PC-3 (cell line): ENCODE measurements around the gene C10orf71.

Experiments used
- EZH2 ChIP-seq: fragments of 300-600 bp; sonication (generic); IDR thresholded peaks from one replicate; pipeline ENCODE4 v1.6.1; 2017; ENCODE audit warnings: antibody characterized with exemption, mild to moderate bottlenecking, low read length; ENCODE audit not compliant: unreplicated experiment
- TF ChIP-seq, protein P1 (sequence below): fragments of 300-600 bp; sonication (generic); conservative IDR thresholded peaks from 2 replicates; pipeline ENCODE4 v1.5.1; 2017; ENCODE audit warnings: antibody characterized with exemption, low read depth, mild to moderate bottlenecking, low read length

DNA sequence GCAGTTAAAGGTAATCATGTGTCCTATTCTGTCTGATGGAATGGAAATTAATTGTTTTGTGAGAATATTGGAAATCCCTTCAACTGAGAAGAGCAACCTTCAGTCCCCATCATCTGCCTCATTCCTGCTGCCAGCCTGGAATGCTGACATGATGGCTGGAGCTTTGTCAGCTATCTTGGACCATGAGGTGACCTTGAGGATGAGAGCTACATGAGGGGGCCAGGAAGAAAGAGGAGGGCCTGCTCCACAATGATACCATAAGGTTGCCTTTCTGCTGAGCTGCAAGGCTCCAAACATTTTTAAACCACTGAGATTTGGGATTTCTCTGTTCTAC lies 40.7 kb upstream of the C10orf71 start:
- no peak for TF ChIP-seq EZH2
- TF ChIP-seq, protein P1, sequence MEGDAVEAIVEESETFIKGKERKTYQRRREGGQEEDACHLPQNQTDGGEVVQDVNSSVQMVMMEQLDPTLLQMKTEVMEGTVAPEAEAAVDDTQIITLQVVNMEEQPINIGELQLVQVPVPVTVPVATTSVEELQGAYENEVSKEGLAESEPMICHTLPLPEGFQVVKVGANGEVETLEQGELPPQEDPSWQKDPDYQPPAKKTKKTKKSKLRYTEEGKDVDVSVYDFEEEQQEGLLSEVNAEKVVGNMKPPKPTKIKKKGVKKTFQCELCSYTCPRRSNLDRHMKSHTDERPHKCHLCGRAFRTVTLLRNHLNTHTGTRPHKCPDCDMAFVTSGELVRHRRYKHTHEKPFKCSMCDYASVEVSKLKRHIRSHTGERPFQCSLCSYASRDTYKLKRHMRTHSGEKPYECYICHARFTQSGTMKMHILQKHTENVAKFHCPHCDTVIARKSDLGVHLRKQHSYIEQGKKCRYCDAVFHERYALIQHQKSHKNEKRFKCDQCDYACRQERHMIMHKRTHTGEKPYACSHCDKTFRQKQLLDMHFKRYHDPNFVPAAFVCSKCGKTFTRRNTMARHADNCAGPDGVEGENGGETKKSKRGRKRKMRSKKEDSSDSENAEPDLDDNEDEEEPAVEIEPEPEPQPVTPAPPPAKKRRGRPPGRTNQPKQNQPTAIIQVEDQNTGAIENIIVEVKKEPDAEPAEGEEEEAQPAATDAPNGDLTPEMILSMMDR: no peak
